ENCODE data around the gene PDE1C.

DNA sequence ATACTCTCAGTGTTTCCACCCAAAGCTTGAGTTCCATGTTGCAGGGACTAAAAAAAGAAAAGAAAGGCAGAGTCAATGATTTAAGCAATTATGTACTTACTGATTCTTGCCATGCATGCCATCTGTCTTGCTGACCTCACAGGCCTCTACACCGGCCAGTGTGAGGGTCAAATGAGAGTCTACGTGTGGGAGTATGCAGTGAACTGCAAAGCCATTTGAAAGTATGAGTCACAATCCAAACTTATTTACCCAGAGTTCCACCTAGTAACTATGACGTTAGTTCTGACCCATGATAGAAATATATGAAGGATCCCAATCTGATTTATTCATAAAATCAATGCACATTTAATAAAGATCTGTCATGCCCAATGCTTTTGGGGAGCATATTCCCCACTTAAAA lies 26.5 kb downstream of the PDE1C start:
- TF ChIP-seq EZH2 (IDR thresholded peaks at IDR 0.05; ENCODE audit: low read length, missing control alignments) (no peak), CTCF (conservative IDR thresholded peaks at IDR 0.05 in 1 of 2, IDR thresholded peaks at IDR 0.05 in 1 of 2; ENCODE audit: low read depth in 1 of 2, low read length in 2 of 2) (no peak)
